GM12878 (cell line): ENCODE measurements around the gene DALRD3. TPM values are rescaled to one million over a fixed set of nuclear protein-coding genes. Genes with fewer than 3 reads are reported as not detected.

Experiments
- ATAC-seq: fragments of 200-7000 bp; cut with Tn5 transposase; 3 replicates; pipeline ENCODE4 v1.9.1; 2020; ENCODE audit warnings: mild to moderate bottlenecking, moderate library complexity
- BruUV-seq: library from RNA; stranded (reverse); fragments of 400-500 nt; replicated peaks from 2 replicates; lab custom pipeline; 2021; lab: Mats Ljungman, UMichigan
- CTCF ChIA-PET: fragments of 300-600 bp; sonication (Branson Sonifier 250); formaldehyde crosslinking; extraction: SDS; loops from one replicate; lab custom pipeline; 2021; ENCODE audit warnings: inconsistent platforms; lab: Yijun Ruan, JAX
- POLR2A ChIA-PET: fragments of 350-600 bp; formaldehyde crosslinking; extraction: SDS; loops from one replicate; lab custom pipeline; 2021; ENCODE audit warnings: inconsistent platforms; lab: Charles Lee
- RAD21 ChIA-PET: fragments of 300-600 bp; sonication (Branson Sonifier 250); formaldehyde crosslinking; loops from one replicate; lab custom pipeline; 2023; ENCODE audit warnings: antibody characterized with exemption; ENCODE audit not compliant: unreplicated experiment; lab: Charles Lee
- SMC1A ChIA-PET: fragments of 300-600 bp; sonication (Branson Sonifier 250); formaldehyde crosslinking; loops from one replicate; lab custom pipeline; 2023; ENCODE audit not compliant: unreplicated experiment, uncharacterized antibody; lab: Charles Lee
- DNase-seq: peaks from one replicate; pipeline ENCODE4 v3.0.0-alpha.2; 2011; ENCODE audit warnings: low read depth, low spot score
- FAIRE-seq: peaks from 3 replicates; lab custom pipeline; 2011; peaks lifted over from hg19 to GRCh38; lab: Jason Lieb, UNC
- H2AFZ ChIP-seq: 2 replicates; pipeline ENCODE4 v1.6.0; 2011; ENCODE audit warnings: low read depth, low read length, control low read depth; ENCODE audit not compliant: control insufficient read depth
- H3K27ac ChIP-seq: 2 replicates; pipeline ENCODE4 v1.5.1; 2011; ENCODE audit warnings: control low read depth; ENCODE audit not compliant: control insufficient read depth, insufficient read depth
- H3K27me3 ChIP-seq, 2 experiments: replicated peaks in 1 of 2; 2 replicates each; pipeline versions ENCODE4 v1.6.0 to v1.6.1; 2011; ENCODE audit warnings: low read length in 1 of 2; ENCODE audit not compliant: control insufficient read depth in 2 of 2, insufficient read depth in 2 of 2
- H3K36me3 ChIP-seq, 2 experiments: 2 replicates each; pipeline ENCODE4 v1.5.1; 2011; ENCODE audit warnings: low read length in 1 of 2; ENCODE audit not compliant: control insufficient read depth in 2 of 2, insufficient read depth in 2 of 2
- H3K4me1 ChIP-seq: 2 replicates; pipeline ENCODE4 v1.6.1; 2011; ENCODE audit warnings: mild to moderate bottlenecking, low read length, moderate library complexity, mixed read lengths; ENCODE audit not compliant: control insufficient read depth, insufficient read depth
- H3K4me2 ChIP-seq: 2 replicates; pipeline ENCODE4 v1.6.0; 2011; ENCODE audit warnings: control low read depth; ENCODE audit not compliant: control insufficient read depth, insufficient read depth
- H3K4me3 ChIP-seq: fragments of 200-600 bp; sonication (generic); 2 replicates; pipeline ENCODE4 v1.5.1; 2016
- H3K79me2 ChIP-seq: 2 replicates; pipeline ENCODE4 v1.6.0; 2011; ENCODE audit warnings: low read length; ENCODE audit not compliant: control insufficient read depth, insufficient read depth
- H3K9ac ChIP-seq: 2 replicates; pipeline ENCODE4 v1.8.0; 2011; ENCODE audit warnings: low read length, control low read depth, mixed read lengths; ENCODE audit not compliant: control insufficient read depth, insufficient read depth
- H3K9me3 ChIP-seq: replicated peaks from 3 replicates; pipeline ENCODE4 v1.5.1; 2011; ENCODE audit warnings: mild to moderate bottlenecking, low read length; ENCODE audit not compliant: control insufficient read depth, insufficient read depth
- H4K20me1 ChIP-seq: 2 replicates; pipeline ENCODE4 v1.6.0; 2011; ENCODE audit not compliant: control insufficient read depth, insufficient read depth
- BCL11A ChIP-seq: IDR thresholded peaks from 2 replicates; pipeline ENCODE4 v1.6.1; 2011; ENCODE audit warnings: low read depth, low read length
- PAX8 ChIP-seq: fragments of 450-650 bp; IDR thresholded peaks from 2 replicates; pipeline ENCODE4 v1.6.1; 2017; ENCODE audit warnings: mild to moderate bottlenecking, moderate library complexity
- POLR2A ChIP-seq: IDR thresholded peaks from 2 replicates; pipeline ENCODE4 v1.6.1; 2011; ENCODE audit warnings: low read depth, mild to moderate bottlenecking, low read length
- RCOR1 ChIP-seq: conservative IDR thresholded peaks from 2 replicates; pipeline ENCODE4 v1.6.1; 2012; ENCODE audit warnings: low read depth, low read length, improper control_type of control experiment
- SPI1 ChIP-seq: IDR thresholded peaks from 2 replicates; pipeline ENCODE4 v1.6.1; 2011; ENCODE audit warnings: low read depth, mild to moderate bottlenecking, low read length, moderate library complexity, borderline replicate concordance; ENCODE audit not compliant: insufficient read depth
- SREBF1 ChIP-seq: IDR thresholded peaks from 2 replicates; pipeline ENCODE4 v1.6.1; 2012; ENCODE audit warnings: mild to moderate bottlenecking, low read length
- YY1 ChIP-seq: IDR thresholded peaks from 2 replicates; pipeline ENCODE4 v1.6.1; 2011; ENCODE audit warnings: low read depth, mild to moderate bottlenecking, low read length
- WGBS: methylation state at CpG from one replicate; pipeline ENCODE4 v1.1.6; 2016; ENCODE audit warnings: low lambda C conversion rate; ENCODE audit not compliant: insufficient replicate concordance, insufficient coverage; ENCODE audit errors: missing lambda C conversion rate; 5-methylcytosine and 5-hydroxymethylcytosine counted together
- in situ Hi-C: fragments of 300-500 bp; cut with MboI; formaldehyde crosslinking; loops from 9 replicates; pipeline ENCODE4 v1.14.3; 2018; ENCODE audit warnings: mixed read lengths
- intact Hi-C: fragments of 100-400 bp; cut with micrococcal nuclease; formaldehyde crosslinking; loops from one replicate; pipeline ENCODE4 v1.14.2; 2022; ENCODE audit not compliant: unreplicated experiment
- polyA plus RNA-seq, 11 experiments: library from polyadenylated mRNA; depleted of rRNA in 4 of 11; unstranded in 6 of 11; stranded (reverse) in 5 of 11; fragments of >200 nt; fragmentation: Nextera tagmentation in 4 of 11; fragmentation: Illumina TruSeq in 1 of 11; extraction: Ambion mirVana in 4 of 11; extraction: Trizol in 1 of 11; gene quantifications; 1 replicate in 1 of 11; 2 replicates in 10 of 11; pipeline versions ENCODE4 v1.2.1 to v1.2.3, GENCODE V29; 2011 to 2016; ENCODE audit warnings: inconsistent platforms in 2 of 11, missing spikeins in 2 of 11, low read depth in 1 of 11
- total RNA-seq, 4 experiments: library from RNA; depleted of rRNA in 3 of 4; stranded (reverse); fragments of >200 nt in 3 of 4; fragmentation: Illumina TruSeq in 1 of 4; extraction: Trizol in 1 of 4; gene quantifications; 2 replicates each; pipeline versions ENCODE4 v1.2.1 to v1.2.3, GENCODE V29; 2013 to 2021

DALRD3 gene
- total and polyA plus RNA-seq, 10 of the 15 experiments (the other 5 are each of a cell fraction or from before 2014, with no cell fraction given) = 10.1 to 28.2 (median 21.6) TPM

DNA sequence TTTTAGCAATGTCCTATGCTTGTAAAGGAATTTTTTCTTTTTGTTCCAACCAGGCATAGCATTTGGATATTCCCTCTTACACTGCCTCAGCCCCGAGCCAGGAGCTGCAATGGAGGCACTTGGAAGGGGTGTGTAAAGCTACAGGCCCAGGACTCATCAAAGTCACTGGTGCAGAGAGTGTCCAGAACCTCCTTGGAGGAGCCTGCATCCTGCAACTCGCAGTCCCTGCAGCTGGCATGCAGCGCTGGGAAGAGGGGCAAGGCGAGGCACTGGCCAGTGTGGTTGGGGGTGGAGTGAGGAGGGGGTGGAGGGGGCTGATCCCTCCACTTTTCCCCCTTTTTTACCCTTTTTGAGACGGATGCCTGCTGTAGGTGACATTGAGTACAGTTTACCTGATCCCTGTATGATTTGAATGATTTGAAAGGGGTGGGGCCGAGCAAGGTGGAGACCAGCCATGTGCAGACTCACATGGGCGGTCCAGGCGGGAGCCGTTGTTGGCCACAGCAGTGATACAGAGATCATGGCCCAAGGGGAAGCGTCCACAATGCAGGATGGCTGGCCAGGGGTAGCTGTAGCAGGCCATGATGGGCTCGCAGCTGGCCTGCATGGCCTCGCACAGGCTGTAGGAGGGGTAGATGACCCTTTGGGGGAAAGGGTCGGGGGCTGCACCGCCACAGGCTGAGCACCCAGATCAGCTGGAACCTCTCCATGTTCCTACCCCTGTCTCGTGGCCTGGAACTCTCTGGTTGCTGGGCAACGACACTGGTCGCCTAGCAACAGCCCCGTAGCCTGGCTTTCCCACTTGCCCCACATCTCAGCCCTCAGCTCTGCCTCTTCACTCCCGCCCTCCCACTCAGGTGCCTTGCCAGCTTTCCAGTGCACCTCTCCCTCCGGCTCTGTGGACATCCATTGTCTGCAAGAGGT is 20.4 kb downstream of the DALRD3 start:
- no peaks in the 10 kb centered on the region for H3K79me2 ChIP-seq
- CTCF ChIA-PET = interaction anchor here (0.9 to 2.1 kb wide), 2 partner anchors 9 to 10 kb away, joined by 4 to 6 read pairs; partner anchors contain the start of gene WDR6

GRCh38 chr3:48997102-48997635 is 21.2 kb downstream of the DALRD3 start:
- Histone ChIP-seq H3K4me3 (no peak overlapping the region), H2AFZ (no peak overlapping the region), H3K27me3 (no peaks in the 10 kb centered on the region), H3K79me2 (no peaks in the 10 kb centered on the region), H3K9me3 (no peaks in the 10 kb centered on the region), H3K27ac (no peak overlapping the region), H3K4me1 (no peaks in the 10 kb centered on the region), H4K20me1 (no peaks in the 10 kb centered on the region), H3K4me2 (no peak overlapping the region), H3K36me3 (no peaks in the 10 kb centered on the region), H3K9ac (no peak overlapping the region)
- RAD21 ChIA-PET = interaction anchor here (1.0 kb wide), 1 partner anchor 9 kb away, joined by 3 read pairs; no protein-coding TSS in a partner anchor
- TF ChIP-seq POLR2A = peak; percentile 30; the same call in 1 of the 2 replicates
- no peak for TF ChIP-seq PAX8
- CTCF ChIA-PET = interaction anchor here (0.9 to 2.1 kb wide), 4 partner anchors 9 to 261 kb away, joined by 3 to 9 read pairs (median 5); partner anchors contain the start of gene WDR6
- POLR2A ChIA-PET = no interaction called here
- SMC1A ChIA-PET = no interaction called here
- 96% methylated on average over 8 of the region's 8 CpGs for WGBS
- intact Hi-C loops = no loop called here
- BruUV-seq = no TSS peak
- no peak for DNase-seq
- no peak for FAIRE-seq
- in situ Hi-C loops = no loop called here
- ATAC-seq = no peak

More for the DNA sequence above, 20.4 kb downstream of the DALRD3 start:
- H3K4me3 ChIP-seq = no peak overlapping the region
- H3K27me3 ChIP-seq = no peaks in the 10 kb centered on the region
- WGBS = 94% methylated on average over 20 of the region's 20 CpGs
- H2AFZ ChIP-seq = no peak overlapping the region
- H4K20me1 ChIP-seq = no peaks in the 10 kb centered on the region
- FAIRE-seq = no peak
- TF ChIP-seq SREBF1 = no peak
- no peak for TF ChIP-seq RCOR1
- TF ChIP-seq YY1 = no peak
- TF ChIP-seq SPI1 = no peak
- TF ChIP-seq BCL11A = no peak
- POLR2A ChIA-PET = no interaction called here
- no peaks in the 10 kb centered on the region for H3K4me1 ChIP-seq
- in situ Hi-C loops = no loop called here
- no peaks in the 10 kb centered on the region for H3K9me3 ChIP-seq
- no peak for ATAC-seq
- no peak overlapping the region for H3K4me2 ChIP-seq
- RAD21 ChIA-PET = interaction anchor here (1.0 kb wide), 1 partner anchor 10 kb away, joined by 3 read pairs; no protein-coding TSS in a partner anchor
- intact Hi-C loops = no loop called here
- SMC1A ChIA-PET = no interaction called here
- no TSS peak for BruUV-seq
- DNase-seq = no peak
- H3K36me3 ChIP-seq = no peaks in the 10 kb centered on the region
- no peak overlapping the region for H3K9ac ChIP-seq
- no peak overlapping the region for H3K27ac ChIP-seq
